ENCODE measurements around the gene PCDHB16.

The PCDHB16 gene

GRCh38 chr5:141150224-141150992 lies 31.8 kb upstream of the PCDHB16 start:
- TF ChIP-seq TAF1 (IDR thresholded peaks at IDR 0.05; ENCODE audit: borderline replicate concordance, insufficient read depth, low read length), result no peak
- no peak for TF ChIP-seq POLR2AphosphoS5 (IDR thresholded peaks at IDR 0.05; ENCODE audit: low read depth, low read length)

GRCh38 chr5:141150993-141151325 lies 31.2 kb upstream of the PCDHB16 start:
- TF ChIP-seq TAF1 (IDR thresholded peaks at IDR 0.05; ENCODE audit: borderline replicate concordance, insufficient read depth, low read length), result no peak
- no peak for TF ChIP-seq POLR2AphosphoS5 (IDR thresholded peaks at IDR 0.05; ENCODE audit: low read depth, low read length)
- TF ChIP-seq REST (IDR thresholded peaks at IDR 0.05; ENCODE audit: insufficient read depth in 1 of 2, low read depth in 2 of 2, low read length in 2 of 2), result no peak
- TF ChIP-seq FOXP2 (optimal IDR thresholded peaks at IDR 0.05; ENCODE audit: borderline replicate concordance, extremely low read depth, extremely low read length, insufficient read depth), result no peak
- TF ChIP-seq SIN3A (IDR thresholded peaks at IDR 0.05; ENCODE audit: borderline replicate concordance, insufficient read depth, low read length), result no peak

- TF ChIP-seq FOXP2 (optimal IDR thresholded peaks at IDR 0.05; ENCODE audit: borderline replicate concordance, extremely low read depth, extremely low read length, insufficient read depth) (no peak), REST (IDR thresholded peaks at IDR 0.05; ENCODE audit: insufficient read depth in 1 of 2, low read depth in 2 of 2, low read length in 2 of 2) (no peak), TAF1 (IDR thresholded peaks at IDR 0.05; ENCODE audit: borderline replicate concordance, insufficient read depth, low read length) (no peak), POLR2AphosphoS5 (IDR thresholded peaks at IDR 0.05; ENCODE audit: low read depth, low read length) (no peak), SIN3A (IDR thresholded peaks at IDR 0.05; ENCODE audit: borderline replicate concordance, insufficient read depth, low read length) (no peak)
Measured at GRCh38 chr5:141155540-141156374, 26.4 kb upstream of the PCDHB16 start.

- TF ChIP-seq REST (IDR thresholded peaks at IDR 0.05; ENCODE audit: insufficient read depth in 1 of 2, low read depth in 2 of 2, low read length in 2 of 2), result no peak
- no peak for TF ChIP-seq TAF1 (IDR thresholded peaks at IDR 0.05; ENCODE audit: borderline replicate concordance, insufficient read depth, low read length)
- no peak for TF ChIP-seq SIN3A (IDR thresholded peaks at IDR 0.05; ENCODE audit: borderline replicate concordance, insufficient read depth, low read length)
- no peak for TF ChIP-seq FOXP2 (optimal IDR thresholded peaks at IDR 0.05; ENCODE audit: borderline replicate concordance, extremely low read depth, extremely low read length, insufficient read depth)
- no peak for TF ChIP-seq POLR2AphosphoS5 (IDR thresholded peaks at IDR 0.05; ENCODE audit: low read depth, low read length)
Measured at GRCh38 chr5:141172381-141173204, 9.6 kb upstream of the PCDHB16 start, which contains the start of gene PCDHB7. PCDHB7 (plus strand) TSS chr5:141172644; CDS start chr5:141172836, 192 bp downstream.

- TF ChIP-seq TAF1 (IDR thresholded peaks at IDR 0.05; ENCODE audit: borderline replicate concordance, insufficient read depth, low read length) (no peak), SIN3A (IDR thresholded peaks at IDR 0.05; ENCODE audit: borderline replicate concordance, insufficient read depth, low read length) (no peak), FOXP2 (optimal IDR thresholded peaks at IDR 0.05; ENCODE audit: borderline replicate concordance, extremely low read depth, extremely low read length, insufficient read depth) (no peak), REST (IDR thresholded peaks at IDR 0.05; ENCODE audit: insufficient read depth in 1 of 2, low read depth in 2 of 2, low read length in 2 of 2) (no peak), POLR2AphosphoS5 (IDR thresholded peaks at IDR 0.05; ENCODE audit: low read depth, low read length) (no peak)
Measured at GRCh38 chr5:141175933-141176332, 6.3 kb upstream of the PCDHB16 start.
